Esophagus squamous epithelium (tissue), 5 donors: ENCODE data around the gene HAUS7. TPM values are rescaled to one million over a fixed set of nuclear protein-coding genes. Genes with fewer than 3 reads are reported as not detected.

Experiments used
- DNase-seq: peaks from one replicate; lab custom pipeline; 2025; lab: John Stamatoyannopoulos, UW
- H3K27ac ChIP-seq, 4 donors: fragments of 200-600 bp; sonication (generic); one replicate each; pipeline ENCODE4 v1.5.1; 2016 to 2019; ENCODE audit warnings: mild to moderate bottlenecking in 1 of 4
- H3K27me3 ChIP-seq, 4 donors: fragments of 200-600 bp; sonication (generic); 1 replicate in 3 of 4; 2 replicates in 1 of 4; pipeline versions ENCODE4 v1.5.1 to v1.6.0; 2017 to 2021; ENCODE audit warnings: antibody characterized with exemption in 1 of 4
- H3K36me3 ChIP-seq, 3 donors: fragments of 200-600 bp; sonication (generic); one replicate each; pipeline ENCODE4 v1.5.1; 2016 to 2019
- H3K4me1 ChIP-seq, 3 donors: fragments of 200-600 bp; sonication (generic); one replicate each; pipeline ENCODE4 v1.5.1; 2017 to 2019
- H3K4me3 ChIP-seq, 4 donors: fragments of 200-600 bp; sonication (generic); 1 replicate in 3 of 4; 2 replicates in 1 of 4; pipeline ENCODE4 v1.5.1; 2016 to 2019; ENCODE audit warnings: mild to moderate bottlenecking in 2 of 4, moderate library complexity in 1 of 4
- H3K9me3 ChIP-seq, 3 donors: fragments of 200-600 bp; sonication (generic); one replicate each; pipeline ENCODE4 v1.5.1; 2016 to 2019
- POLR2A ChIP-seq, 4 donors: fragments of 450-650 bp; IDR thresholded peaks; one replicate each; pipeline ENCODE4 v1.6.1; 2017; ENCODE audit warnings: antibody characterized with exemption in 4 of 4, mild to moderate bottlenecking in 4 of 4, moderate library complexity in 3 of 4
- WGBS, 2 donors: methylation state at CpG; one replicate each; pipeline ENCODE4 v1.1.5; 2018; 5-methylcytosine and 5-hydroxymethylcytosine counted together
- intact Hi-C: fragments of 100-400 bp; cut with DNase I; formaldehyde crosslinking; loops from one replicate; pipeline ENCODE4 v1.15.0; 2022
- total RNA-seq, 4 donors: library from RNA; depleted of rRNA; stranded (reverse); fragments of >200 nt; gene quantifications; one replicate each; pipeline ENCODE4 v1.1.0, GENCODE V29; 2016
- TF ChIP-seq, protein P1 (sequence below), 6 experiments: fragments of 450-650 bp in 4 of 6; fragments of 200-600 bp in 2 of 6; sonication (generic) in 2 of 6; IDR thresholded peaks; one replicate each; pipeline ENCODE4 v1.5.1; 2016 to 2019; ENCODE audit warnings: antibody characterized with exemption in 6 of 6, mild to moderate bottlenecking in 4 of 6, moderate library complexity in 4 of 6
- donor health status: DM: yes; HTN: yes; CAD: no.

HAUS7 gene
- total RNA-seq, 4 donors from 2014 or later: 8.8 to 21.0 (median 12.1) TPM

DNA sequence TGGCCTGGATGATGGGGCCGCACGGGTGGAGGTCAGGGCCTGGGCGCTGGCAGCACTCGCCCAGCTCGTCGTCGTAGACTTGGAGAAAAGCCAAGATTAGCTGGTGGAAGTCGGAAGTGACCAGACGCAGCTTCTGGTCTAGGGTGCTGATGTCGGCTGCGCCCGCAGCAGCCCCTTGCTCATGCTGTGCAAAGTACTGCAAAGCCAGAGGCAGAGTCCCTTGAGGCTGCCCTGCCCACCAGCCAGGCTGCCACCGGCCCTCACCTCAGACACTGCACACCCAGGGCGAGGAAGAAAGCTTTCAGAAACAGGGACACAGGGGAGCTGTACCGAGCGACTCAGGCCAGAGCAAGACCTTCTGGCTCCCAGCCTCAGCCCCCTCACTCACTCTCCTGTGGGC is 14.8 kb downstream of the HAUS7 start:
- intact Hi-C loops: no loop called here
- 67% methylated on average over 3 of the region's 16 CpGs; no CpG with 5 or more reads in 1 of the 2 donors for WGBS, 2 donors
- H3K27me3 ChIP-seq: no peaks in the 10 kb centered on the region
- H3K4me1 ChIP-seq: peaks cover 0 to 10% (median 0%) of the 10 kb centered on the region in 3 donors
- H3K4me3 ChIP-seq: no peak overlapping the region
- H3K36me3 ChIP-seq: peaks cover 0 to 36% (median 0%) of the 10 kb centered on the region in 3 donors
- TF ChIP-seq, protein P1, sequence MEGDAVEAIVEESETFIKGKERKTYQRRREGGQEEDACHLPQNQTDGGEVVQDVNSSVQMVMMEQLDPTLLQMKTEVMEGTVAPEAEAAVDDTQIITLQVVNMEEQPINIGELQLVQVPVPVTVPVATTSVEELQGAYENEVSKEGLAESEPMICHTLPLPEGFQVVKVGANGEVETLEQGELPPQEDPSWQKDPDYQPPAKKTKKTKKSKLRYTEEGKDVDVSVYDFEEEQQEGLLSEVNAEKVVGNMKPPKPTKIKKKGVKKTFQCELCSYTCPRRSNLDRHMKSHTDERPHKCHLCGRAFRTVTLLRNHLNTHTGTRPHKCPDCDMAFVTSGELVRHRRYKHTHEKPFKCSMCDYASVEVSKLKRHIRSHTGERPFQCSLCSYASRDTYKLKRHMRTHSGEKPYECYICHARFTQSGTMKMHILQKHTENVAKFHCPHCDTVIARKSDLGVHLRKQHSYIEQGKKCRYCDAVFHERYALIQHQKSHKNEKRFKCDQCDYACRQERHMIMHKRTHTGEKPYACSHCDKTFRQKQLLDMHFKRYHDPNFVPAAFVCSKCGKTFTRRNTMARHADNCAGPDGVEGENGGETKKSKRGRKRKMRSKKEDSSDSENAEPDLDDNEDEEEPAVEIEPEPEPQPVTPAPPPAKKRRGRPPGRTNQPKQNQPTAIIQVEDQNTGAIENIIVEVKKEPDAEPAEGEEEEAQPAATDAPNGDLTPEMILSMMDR (IDR thresholded peaks at IDR 0.05): no peak
- no peak for TF ChIP-seq POLR2A (IDR thresholded peaks at IDR 0.05)
- H3K9me3 ChIP-seq: no peaks in the 10 kb centered on the region
- no peak overlapping the region for H3K27ac ChIP-seq
- DNase-seq: no peak

DNA sequence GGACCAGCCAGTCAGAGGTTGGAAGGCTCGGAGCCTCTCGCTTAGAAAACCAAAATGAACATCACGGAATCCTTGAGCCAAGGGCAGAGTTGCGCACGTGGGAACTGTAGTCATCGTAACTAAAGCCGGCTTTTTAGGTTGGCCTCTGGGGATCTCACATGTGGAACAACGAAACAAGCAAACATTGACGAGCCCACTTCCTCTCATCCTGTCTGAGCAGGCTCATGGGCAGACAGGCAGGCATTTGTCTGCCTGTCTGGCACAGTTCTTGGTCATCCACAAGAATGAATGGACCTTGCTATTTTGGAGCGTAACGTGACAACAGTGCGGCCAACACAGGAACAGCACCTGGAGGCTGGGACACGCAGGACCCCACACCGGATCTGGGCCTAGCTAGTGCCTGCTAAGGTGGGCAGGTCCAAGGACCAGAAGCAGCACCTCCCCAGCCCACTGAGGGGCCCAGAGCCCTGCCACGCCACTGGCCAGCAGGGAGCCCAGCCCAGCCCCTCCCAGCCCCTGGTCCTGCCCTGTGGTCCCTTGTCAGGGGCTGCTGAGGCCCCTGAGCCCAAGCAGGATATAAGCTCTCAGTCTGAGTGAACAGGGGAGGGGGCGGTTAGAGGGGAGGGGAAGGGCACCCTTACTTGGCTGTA is 15.3 kb downstream of the HAUS7 start:
- H3K4me3 ChIP-seq: no peak overlapping the region
- peaks cover 0 to 10% (median 0%) of the 10 kb centered on the region in 3 donors for H3K4me1 ChIP-seq
- H3K36me3 ChIP-seq: peaks cover 0 to 38% (median 0%) of the 10 kb centered on the region in 3 donors
- WGBS, 2 donors: 82% methylated on average over 10 of the region's 16 CpGs; no CpG with 5 or more reads in 1 of the 2 donors
- intact Hi-C loops: no loop called here
- no peaks in the 10 kb centered on the region for H3K9me3 ChIP-seq
- TF ChIP-seq, protein P1 (IDR thresholded peaks at IDR 0.05): no peak
- TF ChIP-seq POLR2A (IDR thresholded peaks at IDR 0.05): no peak
- H3K27me3 ChIP-seq: no peaks in the 10 kb centered on the region
- H3K27ac ChIP-seq: no peak overlapping the region
- no peak for DNase-seq

DNA sequence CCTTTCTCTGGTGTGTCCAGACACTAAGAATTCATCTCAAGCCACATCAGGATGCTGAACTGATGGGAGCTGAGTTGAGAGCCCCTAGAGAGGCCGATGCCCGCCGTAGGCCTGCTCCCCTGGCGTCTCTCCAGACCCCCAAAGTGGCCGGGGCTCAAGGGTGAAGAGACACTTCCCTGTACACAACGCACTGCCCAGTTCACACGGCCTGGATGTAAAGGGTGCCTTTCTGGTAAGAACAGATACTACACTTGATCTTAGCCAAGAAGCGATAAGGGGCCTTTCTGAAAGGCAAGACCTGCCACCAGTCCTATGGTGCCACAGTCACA is 19.5 kb downstream of the HAUS7 start:
- WGBS, 2 donors: 89 to 100% methylated on average over 1 to 6 of the region's 8 CpGs
- no peak for TF ChIP-seq POLR2A (IDR thresholded peaks at IDR 0.05)
- TF ChIP-seq, protein P1 (IDR thresholded peaks at IDR 0.05): no peak
- intact Hi-C loops: no loop called here
- H3K36me3 ChIP-seq: peaks cover 0 to 49% (median 0%) of the 10 kb centered on the region in 3 donors
- no peaks in the 10 kb centered on the region for H3K27me3 ChIP-seq
- no peak overlapping the region for H3K27ac ChIP-seq
- no peak overlapping the region for H3K4me3 ChIP-seq
- peaks cover 0 to 1% (median 0%) of the 10 kb centered on the region in 3 donors for H3K4me1 ChIP-seq
- no peaks in the 10 kb centered on the region for H3K9me3 ChIP-seq
- DNase-seq: no peak

DNA sequence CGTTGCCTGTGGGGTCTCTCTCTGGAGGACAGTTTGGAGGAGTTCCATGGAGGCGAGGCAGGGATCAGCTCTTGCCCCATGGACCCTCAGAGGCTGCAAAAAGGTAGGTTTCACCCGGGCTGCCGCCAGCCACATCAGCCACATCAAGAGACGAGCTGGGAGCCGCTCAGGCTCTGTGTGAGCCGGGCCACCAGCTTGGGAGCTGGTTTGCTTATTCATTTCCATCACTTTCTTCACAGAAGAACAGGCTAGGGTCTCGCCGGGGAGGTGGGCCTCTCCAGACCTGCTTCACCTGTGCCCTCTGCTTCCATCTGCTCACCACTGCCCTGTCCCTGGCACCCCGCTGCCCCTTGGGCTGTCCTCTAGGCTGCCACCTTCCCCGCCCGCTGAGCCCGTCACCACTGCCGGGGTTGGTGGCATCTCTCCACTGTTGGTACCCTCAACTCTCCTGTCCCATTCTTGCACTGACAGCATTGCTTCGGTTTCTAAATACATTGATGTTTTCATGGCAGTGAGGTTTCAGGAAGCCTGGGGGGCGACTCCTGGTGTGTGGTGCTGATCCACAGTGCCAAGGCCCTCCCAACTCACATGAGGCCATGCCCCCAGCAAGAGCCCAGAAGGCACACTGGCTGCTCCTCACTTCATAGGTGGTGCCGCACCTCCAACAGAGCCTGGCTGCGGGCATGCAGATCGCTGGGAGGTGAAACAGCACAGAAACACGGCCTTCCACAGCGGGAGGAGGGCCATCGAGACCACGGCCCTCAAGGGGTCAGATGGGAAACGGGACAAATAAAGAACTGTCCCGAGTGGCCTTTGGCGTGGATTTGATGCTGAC is 20.0 kb downstream of the HAUS7 start:
- Histone ChIP-seq H3K27me3 (no peaks in the 10 kb centered on the region), H3K4me1 (no peaks in the 10 kb centered on the region), H3K4me3 (no peak overlapping the region), H3K36me3 (peaks cover 0 to 43% (median 0%) of the 10 kb centered on the region in 3 donors), H3K9me3 (no peaks in the 10 kb centered on the region), H3K27ac (no peak overlapping the region)
- no peak for TF ChIP-seq POLR2A (IDR thresholded peaks at IDR 0.05)
- TF ChIP-seq, protein P1 (IDR thresholded peaks at IDR 0.05): no peak
- DNase-seq: no peak
- intact Hi-C loops: no loop called here
- 80 to 100% methylated on average over 3 to 22 of the region's 26 CpGs for WGBS, 2 donors
